Effector CD4-positive, alpha-beta T cell (primary cell): ENCODE results near the gene TRANK1.

ENCODE experiments used
- DNase-seq: peaks from one replicate; pipeline ENCODE4 v3.0.0-alpha.2; 2020

Gene TRANK1

DNA sequence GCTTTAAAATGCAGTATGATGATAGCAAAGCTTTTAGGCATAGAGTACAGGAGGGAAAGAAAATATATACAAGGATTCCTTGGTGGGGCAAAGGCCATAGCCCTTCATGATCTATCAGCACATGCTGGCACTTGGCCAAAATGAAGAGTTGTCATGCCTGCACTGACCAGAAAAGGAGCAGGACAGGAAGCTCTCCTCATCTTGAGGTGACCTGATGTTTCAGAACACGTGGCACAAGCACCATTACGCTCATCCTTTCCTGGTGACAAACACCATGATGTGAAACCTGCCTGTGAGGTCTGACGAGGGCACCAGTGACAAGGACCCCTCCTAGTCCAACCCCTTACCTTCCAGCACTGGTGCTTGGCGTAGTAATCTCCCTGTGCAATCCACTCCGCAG, 102.6 kb downstream of the TRANK1 start:
- no peak for DNase-seq

- no peak for DNase-seq
These were observed 104.4 kb downstream of the TRANK1 start for GRCh38 chr3:36840453-36840921.

- no peak for DNase-seq
These were observed 107.8 kb downstream of the TRANK1 start for GRCh38 chr3:36837089-36837488.

DNA sequence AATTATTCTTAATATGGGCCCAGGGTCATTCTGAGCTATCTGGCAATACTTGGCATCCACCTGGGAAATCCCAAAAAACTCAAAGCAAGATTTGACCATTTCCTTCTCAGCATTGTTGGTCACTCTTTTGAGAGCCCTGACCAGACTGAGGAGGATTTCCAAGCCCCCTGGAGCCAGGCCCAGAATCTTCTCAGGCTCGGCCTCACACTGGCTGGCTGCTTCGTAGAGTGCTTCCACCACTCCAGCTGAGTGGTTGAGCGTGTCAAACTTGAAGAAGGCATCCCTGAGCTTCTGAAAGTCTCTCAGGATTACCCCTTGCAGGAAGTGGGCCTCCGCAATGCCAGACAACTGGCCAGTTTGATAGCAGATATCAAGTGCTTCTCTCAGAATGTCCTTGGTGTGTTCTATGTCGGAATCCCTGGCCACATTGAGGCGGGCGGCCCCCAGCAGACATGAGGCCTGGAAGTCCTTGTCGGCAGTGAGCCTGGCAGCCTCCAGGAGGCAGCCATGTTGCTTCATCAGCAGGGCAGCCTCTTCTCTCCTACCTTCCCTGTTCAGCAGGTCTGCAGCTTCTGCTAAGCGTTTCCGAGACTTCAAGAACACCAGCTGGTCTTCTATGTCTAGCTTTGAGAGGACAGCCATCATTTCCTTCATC, 111.6 kb downstream of the TRANK1 start:
- DNase-seq, result no peak

DNA sequence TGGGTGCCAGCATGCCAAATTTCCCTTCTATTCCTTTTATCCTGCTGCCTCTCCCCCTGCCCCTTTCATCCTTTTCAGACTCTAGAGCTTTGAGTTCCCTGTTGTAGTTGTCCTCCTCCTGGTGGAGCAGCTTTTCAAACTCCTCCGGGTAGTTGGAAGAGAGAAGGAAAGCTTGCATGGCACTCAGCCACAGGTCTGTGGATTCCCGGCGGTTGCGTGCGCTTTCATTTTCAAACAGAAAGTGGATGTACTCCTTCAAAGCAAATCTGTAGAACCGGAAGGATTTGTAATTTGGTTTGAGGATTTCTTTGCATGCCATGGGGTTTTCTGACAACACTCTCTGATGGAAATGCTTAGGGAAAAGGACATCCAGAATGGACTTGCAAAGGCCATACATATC, 112.4 kb downstream of the TRANK1 start:
- DNase-seq, result no peak

- DNase-seq, result no peak
These were observed 117.7 kb downstream of the TRANK1 start for GRCh38 chr3:36827133-36827532.

GRCh38 chr3:36826240-36826639, 118.6 kb downstream of the TRANK1 start:
- DNase-seq, result no peak

DNA sequence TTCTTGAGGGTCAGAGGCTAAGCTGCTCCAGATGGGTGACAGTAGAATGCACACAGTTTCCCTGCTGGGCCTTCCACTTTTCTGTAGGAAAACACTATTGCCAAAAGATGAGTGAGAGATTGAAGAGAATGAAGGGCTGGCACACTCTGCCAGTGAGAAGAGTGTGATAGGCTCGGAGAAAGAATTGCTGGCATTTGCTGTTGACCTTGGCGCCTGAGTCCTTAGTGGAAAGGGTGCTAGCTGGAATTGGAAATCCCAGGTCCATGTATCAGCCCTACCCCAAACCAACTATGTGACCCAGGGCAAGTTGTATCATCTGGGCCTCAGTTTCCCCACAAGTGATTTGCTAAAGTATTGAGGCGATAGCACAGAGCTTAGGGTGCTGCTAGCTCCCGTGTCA, 120.4 kb downstream of the TRANK1 start:
- DNase-seq, result no peak

DNA sequence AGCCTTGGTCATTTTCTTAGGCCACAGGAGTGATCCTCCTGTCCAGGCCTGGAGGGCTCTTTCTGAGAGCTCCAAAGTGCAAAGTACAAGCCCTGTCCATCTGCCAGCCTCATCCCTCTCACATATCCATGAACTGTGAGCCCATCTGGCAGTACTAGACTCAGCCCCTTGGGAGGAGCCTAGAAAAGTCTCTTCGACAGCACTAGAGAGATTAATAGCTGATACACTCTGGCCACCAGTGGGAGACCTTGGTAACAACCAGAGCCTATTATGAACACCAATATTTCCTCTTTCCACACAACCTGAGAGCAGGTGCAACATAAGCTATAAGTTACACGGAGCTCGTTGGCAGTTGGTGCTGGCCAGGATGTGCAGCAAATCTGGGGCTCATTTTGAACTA, 121.0 kb downstream of the TRANK1 start:
- no peak for DNase-seq

- DNase-seq, result no peak
These were observed 124.8 kb downstream of the TRANK1 start for GRCh38 chr3:36820083-36820482.

DNA sequence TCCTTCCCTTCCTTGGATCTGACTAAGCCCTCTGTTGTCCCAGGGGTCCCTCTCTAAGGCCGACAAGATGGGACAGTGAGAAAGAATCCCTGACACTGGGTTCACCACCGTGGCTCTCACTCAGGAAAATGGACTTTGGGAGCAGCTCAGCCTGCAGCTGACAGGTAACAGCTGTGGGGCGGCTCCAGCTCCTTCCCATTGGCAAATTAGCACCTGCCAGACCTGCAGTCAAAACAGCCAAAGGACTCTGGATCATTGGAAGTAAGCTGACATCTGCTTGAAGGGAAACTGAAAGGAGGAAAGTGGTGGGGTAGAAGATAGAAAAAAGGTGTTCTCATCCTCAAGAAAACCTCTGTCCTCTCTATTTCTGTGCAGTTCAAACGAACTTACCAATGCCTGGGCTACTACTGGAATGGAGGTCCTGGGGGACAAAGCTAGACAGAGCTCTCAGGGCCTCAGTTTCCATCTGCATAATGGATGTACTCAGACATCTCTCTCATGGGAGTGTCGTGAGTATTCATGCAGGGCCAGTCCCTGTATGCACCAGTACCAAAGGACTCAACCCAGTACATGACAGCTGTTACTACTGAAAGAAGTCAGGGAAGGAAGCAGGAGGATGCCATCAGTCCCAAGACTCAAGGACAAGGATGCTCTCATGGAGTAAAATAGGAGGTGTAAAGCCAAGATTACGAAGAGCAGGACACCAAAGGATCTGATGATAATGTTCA, 126.9 kb downstream of the TRANK1 start:
- DNase-seq, result no peak

- no peak for DNase-seq
These were observed 129.5 kb downstream of the TRANK1 start for GRCh38 chr3:36815375-36815774.

GRCh38 chr3:36814776-36815175, 130.1 kb downstream of the TRANK1 start:
- no peak for DNase-seq

DNA sequence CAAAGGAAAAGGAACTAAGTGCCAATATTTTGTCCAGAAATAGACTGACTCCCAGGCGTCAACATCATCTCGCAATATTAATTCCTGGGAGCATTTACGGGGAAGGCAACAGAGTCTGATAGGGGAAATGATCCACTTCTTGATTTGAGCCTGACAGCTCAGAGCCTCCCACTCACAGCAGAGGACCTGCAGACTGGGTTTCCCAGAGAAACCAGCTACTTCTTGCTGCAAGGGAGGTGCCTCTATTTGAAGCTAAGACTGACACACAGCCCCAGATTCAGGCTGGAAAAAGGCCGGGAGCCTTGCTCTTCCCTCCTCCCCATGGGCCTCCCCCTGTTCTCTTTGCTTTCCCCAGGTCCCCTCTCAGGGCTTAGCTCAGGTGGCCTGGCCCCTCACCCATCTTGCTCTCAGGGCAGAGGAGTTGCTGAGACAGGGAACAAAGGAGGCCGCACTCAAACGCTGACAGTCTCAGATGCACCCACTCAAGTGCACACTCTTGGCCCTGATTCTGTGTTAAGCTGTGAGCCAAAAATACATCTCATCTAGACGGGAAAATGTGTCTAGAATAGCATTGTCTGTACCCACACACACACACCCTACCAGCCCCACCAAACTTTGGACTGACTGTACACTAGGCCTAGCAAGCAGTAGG, 130.7 kb downstream of the TRANK1 start:
- DNase-seq, result no peak

DNA sequence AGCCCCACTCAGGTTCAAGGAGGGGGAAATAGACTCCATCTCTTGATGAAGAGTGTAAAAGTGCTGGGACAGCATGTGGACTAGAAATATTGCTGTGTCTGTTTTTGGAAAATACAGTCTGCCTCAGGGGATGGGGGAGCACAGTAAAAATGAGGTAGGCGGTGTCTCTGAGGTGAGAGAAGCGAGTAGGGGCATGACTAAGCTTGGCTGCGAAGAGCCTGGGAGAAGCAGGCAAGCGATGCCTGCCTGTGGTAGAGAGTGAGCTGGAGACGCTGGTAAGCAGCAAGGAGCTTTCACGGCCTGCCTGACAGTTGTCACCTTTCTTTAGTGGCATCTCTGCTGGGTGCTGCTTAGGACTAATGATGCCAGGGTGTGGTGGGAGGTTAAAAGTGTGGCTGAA, 131.5 kb downstream of the TRANK1 start:
- DNase-seq, result no peak

DNA sequence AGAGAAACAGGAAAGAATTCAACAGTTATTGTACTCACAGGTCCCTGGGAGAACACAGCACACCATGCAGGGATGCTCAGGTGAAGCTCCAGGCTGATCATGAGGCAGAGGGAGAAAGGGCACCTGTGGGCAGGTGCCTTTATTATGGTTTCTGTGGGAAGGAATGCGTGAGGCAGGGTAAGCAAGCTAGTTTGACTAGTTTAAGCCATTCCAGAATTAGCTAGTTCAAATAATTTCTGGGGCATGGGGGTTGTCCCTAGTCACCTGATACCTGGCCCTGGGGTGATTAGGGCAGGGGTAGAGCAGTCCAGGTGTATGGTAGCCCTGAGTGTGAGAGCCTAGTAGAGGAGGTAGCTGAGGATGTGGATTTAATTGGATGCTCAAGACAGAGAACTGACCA, 132.6 kb downstream of the TRANK1 start:
- DNase-seq, result no peak

- no peak for DNase-seq
These were observed 133.1 kb downstream of the TRANK1 start for GRCh38 chr3:36811768-36812167.

- DNase-seq, result no peak
These were observed 140.4 kb downstream of the TRANK1 start for GRCh38 chr3:36804295-36805055.

DNA sequence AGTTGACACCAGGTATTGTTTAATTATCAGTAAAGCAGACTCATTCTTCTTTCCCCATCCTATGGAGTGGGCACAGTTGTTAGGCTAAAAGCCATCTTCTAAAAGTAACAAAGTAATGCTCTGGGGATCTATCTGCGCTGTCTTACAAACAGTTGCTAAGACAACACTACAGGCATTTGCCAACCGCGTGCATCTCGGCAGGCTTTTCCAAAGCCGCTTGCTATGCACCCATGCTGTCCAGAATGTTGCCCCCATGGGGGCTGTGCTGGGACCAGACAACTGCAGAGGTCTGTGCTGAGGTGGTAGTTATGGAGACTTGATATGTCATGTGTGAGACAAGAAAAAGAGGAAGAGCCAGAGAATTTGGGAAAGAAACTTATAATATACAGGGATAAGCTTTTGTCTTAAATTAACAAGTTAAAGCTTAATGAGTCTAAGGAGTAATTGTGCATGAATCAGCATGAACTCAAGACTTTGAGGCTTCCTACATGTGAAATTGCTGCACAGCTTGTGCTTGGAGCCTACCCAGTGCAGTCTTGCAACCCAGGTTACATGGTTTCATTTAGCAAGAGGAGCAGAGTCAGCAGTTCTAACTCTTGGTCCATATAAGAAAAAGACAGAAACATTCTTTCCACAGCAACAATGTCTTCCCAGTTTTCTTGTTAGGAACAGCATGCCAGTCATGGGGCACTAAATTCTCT, 141.6 kb downstream of the TRANK1 start:
- no peak for DNase-seq

GRCh38 chr3:36800533-36801116, 144.2 kb downstream of the TRANK1 start:
- DNase-seq, result no peak

DNA sequence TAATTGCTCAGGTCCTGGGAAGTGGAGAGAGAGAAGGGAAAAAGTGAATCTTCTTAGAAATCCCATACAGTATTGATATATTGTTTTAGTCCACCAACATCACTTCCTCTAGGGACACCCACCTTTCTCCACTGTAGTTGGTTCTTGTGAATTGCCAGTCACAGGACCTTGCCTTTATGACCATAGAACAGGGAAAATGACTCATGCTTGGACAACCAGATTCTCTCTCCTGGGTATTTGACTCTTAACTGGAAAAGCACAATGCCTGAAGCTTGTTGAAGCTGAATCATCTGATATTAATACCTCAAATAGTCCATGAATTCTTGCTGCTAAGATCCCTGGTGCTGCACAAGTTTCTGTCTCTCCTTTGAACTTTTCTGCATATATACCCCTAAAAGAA, 148.0 kb downstream of the TRANK1 start:
- DNase-seq, result no peak

GRCh38 chr3:36796161-36796560, 148.7 kb downstream of the TRANK1 start:
- DNase-seq, result no peak
